C4-2B (cell line): ENCODE data around the gene LPAR5.

Source experiments
- ZFX ChIP-seq: fragments of 450-650 bp; IDR thresholded peaks from 2 replicates; pipeline ENCODE4 v1.6.1; 2017
- TF ChIP-seq, protein P1 (sequence below): fragments of 450-650 bp; conservative IDR thresholded peaks from 2 replicates; pipeline ENCODE4 v1.5.1; 2017; ENCODE audit warnings: mild to moderate bottlenecking

DNA sequence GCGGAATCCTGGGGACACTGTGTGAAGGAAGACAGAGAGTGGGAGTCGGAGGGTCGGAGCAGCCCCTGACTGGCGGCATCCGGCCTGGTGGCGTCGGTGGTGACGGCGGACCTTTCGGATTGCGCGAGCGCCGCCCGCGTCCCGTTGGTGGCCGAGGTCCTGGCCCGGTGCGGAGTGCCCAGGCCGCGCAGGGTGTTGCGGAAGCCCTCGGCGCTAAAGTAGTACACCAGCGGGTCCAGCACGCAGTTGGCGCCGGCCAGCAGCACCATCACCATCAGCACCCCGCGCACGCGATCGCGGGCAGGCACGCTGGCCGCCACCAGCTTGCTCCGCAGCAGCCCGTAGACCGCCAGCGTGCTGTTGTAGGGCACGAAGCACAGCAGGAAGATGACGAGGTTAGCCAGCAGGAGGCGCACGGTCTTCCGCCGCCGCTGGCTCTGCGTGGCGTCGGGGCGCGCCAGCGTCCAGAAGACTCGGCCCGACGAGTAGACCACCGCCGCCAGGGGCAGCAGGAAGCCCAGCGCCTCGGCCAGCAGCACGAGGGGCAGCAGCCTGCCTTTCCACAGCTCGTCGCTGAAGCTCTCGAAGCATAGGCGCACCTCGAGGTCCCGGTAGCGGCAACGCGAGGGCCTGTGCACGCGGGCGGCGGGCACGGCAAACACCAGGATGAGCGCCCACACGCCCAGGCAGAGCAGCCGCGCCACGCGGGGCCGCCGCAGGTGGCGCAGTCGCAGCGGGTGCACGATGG is 15.4 kb downstream of the LPAR5 start:
- TF ChIP-seq, protein P1, sequence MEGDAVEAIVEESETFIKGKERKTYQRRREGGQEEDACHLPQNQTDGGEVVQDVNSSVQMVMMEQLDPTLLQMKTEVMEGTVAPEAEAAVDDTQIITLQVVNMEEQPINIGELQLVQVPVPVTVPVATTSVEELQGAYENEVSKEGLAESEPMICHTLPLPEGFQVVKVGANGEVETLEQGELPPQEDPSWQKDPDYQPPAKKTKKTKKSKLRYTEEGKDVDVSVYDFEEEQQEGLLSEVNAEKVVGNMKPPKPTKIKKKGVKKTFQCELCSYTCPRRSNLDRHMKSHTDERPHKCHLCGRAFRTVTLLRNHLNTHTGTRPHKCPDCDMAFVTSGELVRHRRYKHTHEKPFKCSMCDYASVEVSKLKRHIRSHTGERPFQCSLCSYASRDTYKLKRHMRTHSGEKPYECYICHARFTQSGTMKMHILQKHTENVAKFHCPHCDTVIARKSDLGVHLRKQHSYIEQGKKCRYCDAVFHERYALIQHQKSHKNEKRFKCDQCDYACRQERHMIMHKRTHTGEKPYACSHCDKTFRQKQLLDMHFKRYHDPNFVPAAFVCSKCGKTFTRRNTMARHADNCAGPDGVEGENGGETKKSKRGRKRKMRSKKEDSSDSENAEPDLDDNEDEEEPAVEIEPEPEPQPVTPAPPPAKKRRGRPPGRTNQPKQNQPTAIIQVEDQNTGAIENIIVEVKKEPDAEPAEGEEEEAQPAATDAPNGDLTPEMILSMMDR, result no peak
- no peak for TF ChIP-seq ZFX
